ENCODE data around the gene AGAP3. TPM values are rescaled to one million over a fixed set of nuclear protein-coding genes. Genes with fewer than 3 reads are reported as not detected.

AGAP3 gene
- total RNA-seq, 2 donors from 2014 or later: 50.8 to 79.2 TPM

DNA sequence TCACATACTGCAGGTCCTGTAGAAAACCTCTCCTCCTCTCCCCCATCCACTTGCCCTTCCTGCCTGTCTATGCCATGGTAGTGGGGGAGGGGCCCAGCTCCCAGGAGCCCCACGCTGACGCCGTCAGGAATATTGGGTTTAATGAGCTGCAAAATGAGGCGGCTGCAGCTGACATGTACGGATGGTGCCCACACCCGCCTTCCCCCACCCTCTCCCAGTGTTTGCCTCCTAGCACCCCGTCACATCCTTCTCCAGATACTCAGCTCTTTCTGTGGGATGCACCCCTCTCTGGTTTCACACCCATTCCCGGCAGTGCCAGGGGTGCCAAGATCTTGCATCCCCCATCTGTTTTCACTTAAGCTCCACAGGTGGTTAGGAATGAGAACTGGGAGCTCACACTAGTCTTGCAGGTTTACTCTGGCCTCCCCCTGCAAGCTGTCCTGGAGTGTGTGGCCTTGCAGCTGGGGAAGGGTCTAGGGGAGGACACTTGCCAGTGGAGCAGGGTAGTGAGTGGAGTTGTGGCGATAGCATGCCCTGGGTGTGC, 55.1 kb downstream of the AGAP3 start:
- no peak overlapping the region for H3K9ac ChIP-seq (ENCODE audit: low read depth in 2 of 2, low read length in 2 of 2)
- no peak overlapping the region for H3K4me3 ChIP-seq
- no peak overlapping the region for H3K27ac ChIP-seq
- no peak for DNase-seq
- H3K36me3 ChIP-seq: no peaks in the 10 kb centered on the region
- H3K27me3 ChIP-seq: no peaks in the 10 kb centered on the region
- no peaks in the 10 kb centered on the region for H3K4me1 ChIP-seq
- intact Hi-C loops (cut with DNase I): no loop called here
- TF ChIP-seq, protein P1, sequence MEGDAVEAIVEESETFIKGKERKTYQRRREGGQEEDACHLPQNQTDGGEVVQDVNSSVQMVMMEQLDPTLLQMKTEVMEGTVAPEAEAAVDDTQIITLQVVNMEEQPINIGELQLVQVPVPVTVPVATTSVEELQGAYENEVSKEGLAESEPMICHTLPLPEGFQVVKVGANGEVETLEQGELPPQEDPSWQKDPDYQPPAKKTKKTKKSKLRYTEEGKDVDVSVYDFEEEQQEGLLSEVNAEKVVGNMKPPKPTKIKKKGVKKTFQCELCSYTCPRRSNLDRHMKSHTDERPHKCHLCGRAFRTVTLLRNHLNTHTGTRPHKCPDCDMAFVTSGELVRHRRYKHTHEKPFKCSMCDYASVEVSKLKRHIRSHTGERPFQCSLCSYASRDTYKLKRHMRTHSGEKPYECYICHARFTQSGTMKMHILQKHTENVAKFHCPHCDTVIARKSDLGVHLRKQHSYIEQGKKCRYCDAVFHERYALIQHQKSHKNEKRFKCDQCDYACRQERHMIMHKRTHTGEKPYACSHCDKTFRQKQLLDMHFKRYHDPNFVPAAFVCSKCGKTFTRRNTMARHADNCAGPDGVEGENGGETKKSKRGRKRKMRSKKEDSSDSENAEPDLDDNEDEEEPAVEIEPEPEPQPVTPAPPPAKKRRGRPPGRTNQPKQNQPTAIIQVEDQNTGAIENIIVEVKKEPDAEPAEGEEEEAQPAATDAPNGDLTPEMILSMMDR (IDR thresholded peaks at IDR 0.05): no peak
- no peaks in the 10 kb centered on the region for H3K9me3 ChIP-seq

DNA sequence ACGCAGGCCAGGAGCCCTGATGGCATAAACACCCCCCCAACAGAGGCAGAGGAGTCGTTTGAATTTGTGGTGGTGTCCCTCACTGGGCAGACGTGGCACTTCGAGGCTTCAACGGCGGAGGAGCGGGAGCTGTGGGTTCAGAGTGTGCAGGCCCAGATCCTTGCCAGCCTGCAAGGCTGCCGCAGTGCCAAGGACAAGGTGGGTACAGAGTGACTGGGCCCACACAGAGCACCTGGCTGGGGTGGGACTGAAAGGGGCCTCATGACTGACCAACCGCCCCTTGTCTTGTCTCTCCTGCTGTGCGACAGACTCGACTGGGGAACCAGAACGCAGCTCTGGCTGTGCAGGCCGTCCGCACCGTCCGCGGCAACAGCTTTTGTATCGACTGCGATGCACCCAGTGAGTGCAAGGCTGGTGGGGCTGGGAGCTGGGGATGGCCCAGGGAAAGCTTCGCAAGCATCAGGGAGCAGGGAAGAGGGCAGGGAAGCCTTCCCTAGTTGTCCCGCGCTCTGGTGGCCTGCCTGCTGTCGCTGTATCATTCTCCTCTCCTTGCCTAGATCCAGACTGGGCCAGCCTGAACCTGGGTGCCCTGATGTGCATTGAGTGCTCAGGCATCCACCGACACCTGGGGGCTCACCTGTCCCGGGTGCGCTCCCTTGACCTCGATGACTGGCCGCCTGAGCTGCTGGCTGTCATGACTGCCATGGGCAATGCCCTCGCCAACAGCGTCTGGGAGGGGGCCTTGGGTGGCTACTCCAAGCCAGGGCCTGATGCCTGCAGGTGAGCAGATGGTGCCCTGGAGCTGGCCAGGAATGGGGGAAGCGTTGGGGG, 55.8 kb downstream of the AGAP3 start:
- Histone ChIP-seq H3K4me1 (no peaks in the 10 kb centered on the region), H3K27ac (no peak overlapping the region), H3K9ac (ENCODE audit: low read depth in 2 of 2, low read length in 2 of 2) (no peak overlapping the region), H3K27me3 (no peaks in the 10 kb centered on the region), H3K9me3 (no peaks in the 10 kb centered on the region), H3K36me3 (no peaks in the 10 kb centered on the region), H3K4me3 (no peak overlapping the region)
- no peak for DNase-seq
- intact Hi-C loops (cut with DNase I): no loop called here
- TF ChIP-seq, protein P1 (IDR thresholded peaks at IDR 0.05): no peak

DNA sequence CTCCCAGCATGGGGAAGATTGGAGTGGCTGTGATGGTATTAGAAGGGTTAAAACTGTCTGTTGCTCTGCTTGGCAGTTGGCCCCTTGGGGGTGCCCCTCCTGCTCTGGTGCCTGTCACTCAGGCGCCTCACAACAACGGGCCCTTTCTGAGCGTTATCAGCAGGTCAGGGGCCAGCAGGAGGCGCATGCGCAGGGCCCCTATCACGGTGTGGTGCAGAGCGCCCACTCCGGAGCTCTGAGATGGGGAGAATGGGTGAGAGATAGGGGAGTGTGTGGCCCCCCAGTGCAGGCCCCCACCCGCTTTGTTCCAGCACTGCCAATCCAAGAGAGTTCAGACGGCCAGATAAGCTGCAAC, 56.4 kb downstream of the AGAP3 start:
- Histone ChIP-seq H3K9me3 (no peaks in the 10 kb centered on the region), H3K4me1 (no peaks in the 10 kb centered on the region), H3K27ac (no peak overlapping the region), H3K36me3 (no peaks in the 10 kb centered on the region), H3K9ac (ENCODE audit: low read depth in 2 of 2, low read length in 2 of 2) (no peak overlapping the region), H3K4me3 (no peak overlapping the region), H3K27me3 (no peaks in the 10 kb centered on the region)
- TF ChIP-seq, protein P1 (IDR thresholded peaks at IDR 0.05): no peak
- intact Hi-C loops (cut with DNase I): no loop called here
- DNase-seq: no peak

DNA sequence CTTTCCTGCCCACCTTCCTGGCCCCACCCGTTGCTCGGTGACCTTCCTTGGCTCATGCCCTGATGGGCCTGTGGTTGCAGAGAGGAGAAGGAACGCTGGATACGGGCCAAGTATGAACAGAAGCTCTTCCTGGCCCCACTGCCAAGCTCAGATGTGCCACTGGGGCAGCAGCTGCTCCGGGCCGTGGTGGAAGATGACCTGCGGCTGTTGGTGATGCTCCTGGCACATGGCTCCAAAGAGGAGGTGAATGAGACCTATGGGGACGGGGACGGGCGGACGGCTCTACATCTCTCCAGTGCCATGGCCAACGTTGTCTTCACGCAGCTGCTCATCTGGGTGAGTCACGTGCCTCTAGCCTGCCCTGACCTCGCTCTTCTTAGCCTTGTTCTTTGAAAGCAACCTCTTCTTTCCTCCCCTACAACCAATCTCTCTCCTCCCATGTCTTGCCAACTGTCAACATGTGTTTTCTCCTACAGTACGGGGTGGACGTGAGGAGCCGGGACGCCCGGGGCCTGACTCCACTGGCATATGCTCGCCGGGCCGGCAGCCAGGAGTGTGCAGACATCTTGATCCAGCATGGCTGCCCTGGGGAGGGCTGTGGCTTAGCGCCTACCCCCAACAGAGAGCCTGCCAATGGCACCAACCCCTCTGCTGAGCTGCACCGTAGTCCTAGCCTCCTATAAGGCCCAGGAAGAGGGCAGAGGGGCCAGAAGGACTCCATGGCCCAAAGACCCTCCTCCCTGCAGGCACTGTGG, 57.2 kb downstream of the AGAP3 start:
- Histone ChIP-seq H3K4me3 (no peak overlapping the region), H3K27me3 (no peaks in the 10 kb centered on the region), H3K36me3 (no peaks in the 10 kb centered on the region), H3K27ac (no peak overlapping the region), H3K9me3 (no peaks in the 10 kb centered on the region), H3K9ac (ENCODE audit: low read depth in 2 of 2, low read length in 2 of 2) (no peak overlapping the region), H3K4me1 (no peaks in the 10 kb centered on the region)
- no peak for DNase-seq
- intact Hi-C loops (cut with DNase I): no loop called here
- TF ChIP-seq, protein P1 (IDR thresholded peaks at IDR 0.05): no peak

DNA sequence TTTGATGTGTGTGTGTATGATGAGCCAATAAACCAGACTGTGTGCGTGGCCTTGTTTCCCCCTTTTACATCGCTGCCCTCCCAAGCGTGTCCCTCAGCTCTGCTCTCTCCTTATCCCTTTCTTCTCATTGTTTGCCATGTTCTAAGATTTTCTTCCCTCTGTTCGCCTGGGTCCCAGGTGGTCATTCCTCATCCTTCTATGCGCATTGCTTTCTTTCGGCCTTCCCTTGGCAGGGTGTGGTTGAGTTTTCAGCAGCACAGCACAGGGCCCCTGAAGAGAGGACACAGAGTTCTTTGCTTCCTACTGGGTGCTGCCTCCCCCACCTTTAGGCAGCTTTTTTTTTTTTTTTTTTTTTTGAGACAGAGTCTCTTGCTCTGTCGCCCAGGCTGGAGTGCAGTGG, 58.1 kb downstream of the AGAP3 start:
- no peaks in the 10 kb centered on the region for H3K36me3 ChIP-seq

More for the DNA sequence above, 58.1 kb downstream of the AGAP3 start:
- Histone ChIP-seq H3K9me3 (no peaks in the 10 kb centered on the region), H3K27ac (no peak overlapping the region), H3K4me1 (no peaks in the 10 kb centered on the region), H3K4me3 (no peak overlapping the region), H3K9ac (ENCODE audit: low read depth in 2 of 2, low read length in 2 of 2) (no peak overlapping the region), H3K27me3 (no peaks in the 10 kb centered on the region)
- intact Hi-C loops (cut with DNase I): no loop called here
- no peak for DNase-seq
- TF ChIP-seq, protein P1 (IDR thresholded peaks at IDR 0.05): no peak

All from colonic mucosa (tissue), 4 donors.